Keratinocyte (primary cell): Measurements from ENCODE around the gene GPR146. TPM values are rescaled to one million over a fixed set of nuclear protein-coding genes. Genes with fewer than 3 reads are reported as not detected.
"Not testable (repeated sequence)": the region's sequence is repeated elsewhere in the genome, so short reads cannot be mapped to it uniquely, and the experiment has no call there.

ENCODE experiments used
- DNase-seq: peaks from one replicate; pipeline ENCODE4 v3.0.0-alpha.2; 2011; ENCODE audit warnings: low read depth, missing footprints, low spot score
- FAIRE-seq: peaks from 2 replicates; lab custom pipeline; 2011; peaks lifted over from hg19 to GRCh38; lab: Jason Lieb, UNC
- H2AFZ ChIP-seq: 2 replicates; pipeline ENCODE4 v1.6.0; 2012; ENCODE audit warnings: low read length, control low read depth, inconsistent platforms; ENCODE audit not compliant: control insufficient read depth
- H3K27ac ChIP-seq: 2 replicates; pipeline ENCODE4 v1.5.1; 2011; ENCODE audit warnings: low read length; ENCODE audit not compliant: control insufficient read depth, insufficient read depth
- H3K27me3 ChIP-seq: 3 replicates; pipeline ENCODE4 v1.6.0; 2011; ENCODE audit warnings: low read length; ENCODE audit not compliant: control insufficient read depth, insufficient read depth; ENCODE audit errors: extremely low read depth
- H3K36me3 ChIP-seq, 2 experiments: 2 replicates in 1 of 2; 3 replicates in 1 of 2; pipeline ENCODE4 v1.5.1; 2011; ENCODE audit warnings: low read length in 2 of 2, mild to moderate bottlenecking in 1 of 2; ENCODE audit not compliant: control insufficient read depth in 2 of 2, insufficient read depth in 2 of 2; ENCODE audit errors: extremely low read depth in 1 of 2
- H3K4me1 ChIP-seq: 3 replicates; pipeline ENCODE4 v1.5.1; 2011; ENCODE audit warnings: low read length; ENCODE audit not compliant: control insufficient read depth, insufficient read depth; ENCODE audit errors: extremely low read depth
- H3K4me2 ChIP-seq: 3 replicates; pipeline ENCODE4 v1.6.0; 2011; ENCODE audit warnings: low read depth, low read length; ENCODE audit not compliant: control insufficient read depth, insufficient read depth; ENCODE audit errors: extremely low read depth
- H3K4me3 ChIP-seq, 3 experiments: fragments of 200-600 bp in 1 of 3; sonication (generic) in 1 of 3; 2 replicates in 2 of 3; 3 replicates in 1 of 3; pipeline ENCODE4 v1.5.1; 2011 to 2016; ENCODE audit warnings: low read length in 3 of 3, mild to moderate bottlenecking in 3 of 3, control low read depth in 2 of 3, inconsistent platforms in 1 of 3, low read depth in 1 of 3, mixed read lengths in 1 of 3, mixed run types in 1 of 3, moderate library complexity in 1 of 3; ENCODE audit not compliant: control insufficient read depth in 2 of 3, insufficient read depth in 2 of 3; ENCODE audit errors: extremely low read depth in 1 of 3
- H3K79me2 ChIP-seq: 2 replicates; pipeline ENCODE4 v1.6.0; 2012; ENCODE audit warnings: low read length; ENCODE audit not compliant: control insufficient read depth, insufficient read depth
- H3K9ac ChIP-seq: 3 replicates; pipeline ENCODE4 v1.6.0; 2011; ENCODE audit warnings: low read length; ENCODE audit not compliant: control insufficient read depth, insufficient read depth; ENCODE audit errors: extremely low read depth
- H3K9me1 ChIP-seq: 3 replicates; pipeline ENCODE4 v1.6.0; 2011; ENCODE audit warnings: low read length; ENCODE audit not compliant: control insufficient read depth, insufficient read depth; ENCODE audit errors: extremely low read depth
- H3K9me3 ChIP-seq: 2 replicates; pipeline ENCODE4 v1.5.1; 2012; ENCODE audit warnings: low read depth, low read length; ENCODE audit not compliant: control insufficient read depth
- H4K20me1 ChIP-seq: 3 replicates; pipeline ENCODE4 v1.6.0; 2011; ENCODE audit warnings: low read length; ENCODE audit not compliant: control insufficient read depth, insufficient read depth; ENCODE audit errors: extremely low read depth
- EZH2 ChIP-seq: IDR thresholded peaks from one replicate; pipeline ENCODE4 v1.6.1; 2012; ENCODE audit warnings: inconsistent platforms, mild to moderate bottlenecking, low read length, moderate library complexity
- dilution Hi-C: fragments of 300-500 bp; cut with MboI; formaldehyde crosslinking; loops from one replicate; pipeline ENCODE4 v1.7.0; 2020; ENCODE audit warnings: low sequenced_read_pairs; ENCODE audit not compliant: extremely low pct_ligation_motif_present
- polyA plus RNA-seq, 5 experiments: library from polyadenylated mRNA; depleted of rRNA in 3 of 5; stranded (reverse) in 3 of 5; stranded (forward) in 1 of 5; unstranded in 1 of 5; fragments of >200 nt; gene quantifications; 1 replicate in 1 of 5; 2 replicates in 3 of 5; 3 replicates in 1 of 5; pipeline versions ENCODE4 v1.2.1 to v1.2.3, GENCODE V29; 2011 to 2012; ENCODE audit warnings: missing spikeins in 2 of 5, low read depth in 1 of 5, low replicate concordance in 1 of 5
- TF ChIP-seq, protein P1 (sequence below), 3 experiments: IDR thresholded peaks in 1 of 3; conservative IDR thresholded peaks in 1 of 3; optimal IDR thresholded peaks in 1 of 3; 2 replicates in 2 of 3; 3 replicates in 1 of 3; pipeline versions ENCODE3 to v1.5.1; 2011; ENCODE audit warnings: low read length in 3 of 3, mild to moderate bottlenecking in 3 of 3, moderate library complexity in 2 of 3, control low read depth in 1 of 3, inconsistent platforms in 1 of 3; ENCODE audit not compliant: insufficient read depth in 2 of 3; ENCODE audit errors: extremely low read depth in 1 of 3

GPR146 gene
- polyA plus RNA-seq, 1 donor (not counting 4 experiments of a cell fraction or from before 2014, with no cell fraction given), result 0.13 TPM

DNA sequence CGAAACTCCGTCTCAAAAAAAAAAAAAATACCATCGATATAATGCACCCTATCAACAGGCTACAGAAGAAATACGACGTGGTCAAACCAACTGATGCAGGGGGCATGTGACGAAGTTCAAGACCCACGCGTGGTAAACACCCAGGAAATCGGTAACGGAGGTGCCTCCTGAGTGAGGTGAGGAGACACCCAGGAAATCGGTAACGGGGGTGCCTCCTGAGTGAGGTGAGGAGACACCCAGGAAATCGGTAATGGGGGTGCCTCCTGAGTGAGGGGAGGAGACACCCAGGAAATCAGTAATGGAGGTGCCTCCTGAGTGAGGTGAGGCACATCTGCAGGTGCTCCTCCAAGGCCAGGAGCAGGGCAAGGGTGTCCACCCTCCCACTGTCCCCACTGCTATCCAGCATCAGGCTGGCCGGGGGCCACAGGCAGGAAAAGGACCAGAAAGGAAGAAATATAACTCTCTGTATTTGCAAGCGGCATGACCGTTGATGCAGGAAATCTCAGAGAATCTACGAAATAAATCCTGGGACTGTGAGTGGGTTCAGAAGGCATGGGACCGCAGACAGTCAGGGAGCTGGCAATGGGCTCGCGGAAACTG, 10.7 kb upstream of the GPR146 start:
- FAIRE-seq (no peak), DNase-seq (no peak)
- H3K9ac ChIP-seq, result no peak overlapping the region
- no peak overlapping the region for H2AFZ ChIP-seq
- H3K36me3 ChIP-seq, result no peaks in the 10 kb centered on the region
- H3K4me1 ChIP-seq, result peaks cover 6% of the 10 kb centered on the region
- dilution Hi-C loops, result no loop called here
- H3K9me3 ChIP-seq, result no peaks in the 10 kb centered on the region
- H4K20me1 ChIP-seq, result no peaks in the 10 kb centered on the region
- no peak overlapping the region for H3K27ac ChIP-seq
- no peak overlapping the region for H3K4me2 ChIP-seq
- H3K79me2 ChIP-seq, result no peaks in the 10 kb centered on the region
- H3K27me3 ChIP-seq, result no peaks in the 10 kb centered on the region
- no peak overlapping the region for H3K4me3 ChIP-seq
- TF ChIP-seq, protein P1, sequence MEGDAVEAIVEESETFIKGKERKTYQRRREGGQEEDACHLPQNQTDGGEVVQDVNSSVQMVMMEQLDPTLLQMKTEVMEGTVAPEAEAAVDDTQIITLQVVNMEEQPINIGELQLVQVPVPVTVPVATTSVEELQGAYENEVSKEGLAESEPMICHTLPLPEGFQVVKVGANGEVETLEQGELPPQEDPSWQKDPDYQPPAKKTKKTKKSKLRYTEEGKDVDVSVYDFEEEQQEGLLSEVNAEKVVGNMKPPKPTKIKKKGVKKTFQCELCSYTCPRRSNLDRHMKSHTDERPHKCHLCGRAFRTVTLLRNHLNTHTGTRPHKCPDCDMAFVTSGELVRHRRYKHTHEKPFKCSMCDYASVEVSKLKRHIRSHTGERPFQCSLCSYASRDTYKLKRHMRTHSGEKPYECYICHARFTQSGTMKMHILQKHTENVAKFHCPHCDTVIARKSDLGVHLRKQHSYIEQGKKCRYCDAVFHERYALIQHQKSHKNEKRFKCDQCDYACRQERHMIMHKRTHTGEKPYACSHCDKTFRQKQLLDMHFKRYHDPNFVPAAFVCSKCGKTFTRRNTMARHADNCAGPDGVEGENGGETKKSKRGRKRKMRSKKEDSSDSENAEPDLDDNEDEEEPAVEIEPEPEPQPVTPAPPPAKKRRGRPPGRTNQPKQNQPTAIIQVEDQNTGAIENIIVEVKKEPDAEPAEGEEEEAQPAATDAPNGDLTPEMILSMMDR (optimal IDR thresholded peaks at IDR 0.05 in 1 of 3, IDR thresholded peaks at IDR 0.05 in 1 of 3, conservative IDR thresholded peaks at IDR 0.05 in 1 of 3; ENCODE audit: extremely low read depth in 1 of 3, insufficient read depth in 2 of 3, low read length in 3 of 3), result no peak
- TF ChIP-seq EZH2, result no peak
- H3K9me1 ChIP-seq, result no peaks in the 10 kb centered on the region

DNA sequence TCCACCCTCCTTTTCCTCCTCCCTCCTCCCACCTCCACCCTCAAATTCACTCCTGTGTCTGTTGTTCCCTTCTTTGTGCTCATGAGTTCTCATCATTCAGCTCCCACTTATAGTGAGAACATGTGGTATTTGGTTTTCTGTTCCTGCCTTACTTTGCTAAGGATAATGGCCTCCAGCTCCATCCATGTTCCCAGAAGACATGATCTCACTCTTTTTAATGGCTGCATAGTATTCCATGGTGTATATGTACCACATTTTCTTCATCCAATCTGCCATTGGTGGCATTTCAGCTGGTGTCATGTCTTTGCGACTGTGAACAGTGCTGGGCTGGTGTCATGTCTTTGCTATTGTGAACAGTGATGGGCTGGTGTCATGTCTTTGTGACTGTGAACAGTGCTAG, 9.6 kb upstream of the GPR146 start:
- H3K27ac ChIP-seq, dilution Hi-C loops, H3K9me3 ChIP-seq, H3K9ac ChIP-seq, FAIRE-seq, H4K20me1 ChIP-seq, H3K4me3 ChIP-seq, H3K9me1 ChIP-seq, H3K4me1 ChIP-seq, H3K4me2 ChIP-seq, H2AFZ ChIP-seq, H3K27me3 ChIP-seq, DNase-seq, H3K36me3 ChIP-seq, H3K79me2 ChIP-seq: not testable (repeated sequence)

DNA sequence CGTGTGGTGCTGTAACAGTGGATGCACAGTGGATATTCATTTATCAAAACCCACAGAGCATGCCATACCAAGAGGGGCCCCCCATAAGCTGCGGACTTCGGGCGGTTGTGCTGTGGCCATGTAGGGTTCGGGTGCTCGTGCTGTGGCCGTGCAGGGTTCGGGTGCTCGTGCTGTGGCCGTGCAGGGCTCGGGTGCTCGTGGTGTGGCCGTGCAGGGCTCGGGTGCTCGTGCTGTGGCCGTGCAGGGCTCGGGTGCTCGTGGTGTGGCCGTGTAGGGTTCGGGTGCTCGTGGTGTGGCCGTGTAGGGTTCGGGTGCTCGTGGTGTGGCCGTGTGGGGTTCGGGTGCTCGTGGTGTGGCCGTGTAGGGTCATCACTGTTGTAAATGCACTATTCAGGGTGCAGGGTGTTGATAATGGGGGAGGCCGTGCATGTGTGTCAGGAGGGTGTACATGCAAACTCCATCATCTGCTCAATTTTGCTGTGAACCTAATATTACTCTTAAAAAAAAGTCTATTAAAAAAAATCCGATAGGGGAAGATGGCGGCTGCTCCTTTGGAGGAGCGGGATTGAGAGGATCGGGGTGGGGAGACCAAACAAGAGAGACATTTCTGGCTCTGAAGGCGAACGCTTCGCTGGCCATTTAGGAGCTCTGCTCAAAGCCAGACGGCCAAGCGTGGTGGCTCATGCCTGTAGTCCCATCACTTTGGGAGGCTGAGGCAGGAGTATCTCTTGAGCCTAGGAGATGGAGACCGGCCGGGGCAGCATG, 8.0 kb upstream of the GPR146 start:
- H3K4me1 ChIP-seq, H3K79me2 ChIP-seq, H3K9me3 ChIP-seq, FAIRE-seq, H3K4me3 ChIP-seq, H3K4me2 ChIP-seq, H3K27me3 ChIP-seq, DNase-seq, H3K9me1 ChIP-seq, H2AFZ ChIP-seq, H3K9ac ChIP-seq, H3K36me3 ChIP-seq, dilution Hi-C loops, H4K20me1 ChIP-seq, H3K27ac ChIP-seq: not testable (repeated sequence)

DNA sequence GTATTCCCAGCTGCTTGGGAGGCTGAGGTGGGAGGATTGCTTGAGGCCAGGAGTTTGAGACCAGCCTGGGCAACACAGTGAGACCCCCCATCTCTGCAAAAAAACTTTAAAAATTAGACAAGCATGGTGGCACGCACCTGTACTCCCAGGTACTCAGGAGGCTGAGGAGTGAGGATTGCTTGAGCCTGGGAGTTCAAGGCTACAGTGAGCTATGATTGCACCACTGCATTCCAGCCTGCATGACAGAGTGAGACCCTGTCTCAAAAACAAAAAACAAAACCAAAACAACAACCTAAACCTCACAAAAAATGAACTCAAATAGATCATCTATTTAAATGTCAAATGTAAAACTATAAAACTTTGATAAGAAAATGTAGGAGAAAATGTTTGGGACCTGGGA, 4.1 kb upstream of the GPR146 start:
- H4K20me1 ChIP-seq, H2AFZ ChIP-seq, H3K9ac ChIP-seq, H3K36me3 ChIP-seq, H3K27ac ChIP-seq, DNase-seq, H3K4me2 ChIP-seq, H3K9me3 ChIP-seq, H3K4me3 ChIP-seq, H3K27me3 ChIP-seq, FAIRE-seq, H3K9me1 ChIP-seq, dilution Hi-C loops: not testable (repeated sequence)
- Histone ChIP-seq H3K4me1 (peaks cover 11% of the 10 kb centered on the region), H3K79me2 (peaks cover 13% of the 10 kb centered on the region)
